Stomach smooth muscle (tissue), 2 donors: ENCODE data around the gene PAFAH1B2.
"Not testable (repeated sequence)": the region's sequence is repeated elsewhere in the genome, so short reads cannot be mapped to it uniquely, and the experiment has no call there.

Experiments
- H3K27ac ChIP-seq: one replicate; pipeline ENCODE4 v1.7.0; 2013; ENCODE audit warnings: mild to moderate bottlenecking, low read length, inconsistent platforms
- H3K27me3 ChIP-seq, 2 donors: one replicate each; pipeline ENCODE4 v1.7.0; 2013; ENCODE audit warnings: low read length in 2 of 2; ENCODE audit not compliant: insufficient read depth in 2 of 2, control insufficient read depth in 1 of 2
- H3K36me3 ChIP-seq, 2 donors: one replicate each; pipeline ENCODE4 v1.7.0; 2013; ENCODE audit warnings: low read length in 2 of 2; ENCODE audit not compliant: control insufficient read depth in 2 of 2, insufficient read depth in 2 of 2
- H3K4me1 ChIP-seq: one replicate; pipeline ENCODE4 v1.7.0; 2013; ENCODE audit warnings: low read length; ENCODE audit not compliant: control insufficient read depth, insufficient read depth
- H3K4me3 ChIP-seq, 2 donors: one replicate each; pipeline ENCODE4 v1.7.0; 2013; ENCODE audit warnings: low read length in 2 of 2
- H3K9ac ChIP-seq, 2 donors: one replicate each; pipeline ENCODE4 v1.7.0; 2013; ENCODE audit warnings: low read length in 2 of 2, mild to moderate bottlenecking in 1 of 2
- H3K9me3 ChIP-seq, 2 donors: one replicate each; pipeline ENCODE4 v1.7.0; 2013; ENCODE audit warnings: low read length in 2 of 2; ENCODE audit not compliant: control insufficient read depth in 2 of 2
- donor health status: healthy.
- donor health status: Pancreatic carcinoma.

PAFAH1B2 gene

DNA sequence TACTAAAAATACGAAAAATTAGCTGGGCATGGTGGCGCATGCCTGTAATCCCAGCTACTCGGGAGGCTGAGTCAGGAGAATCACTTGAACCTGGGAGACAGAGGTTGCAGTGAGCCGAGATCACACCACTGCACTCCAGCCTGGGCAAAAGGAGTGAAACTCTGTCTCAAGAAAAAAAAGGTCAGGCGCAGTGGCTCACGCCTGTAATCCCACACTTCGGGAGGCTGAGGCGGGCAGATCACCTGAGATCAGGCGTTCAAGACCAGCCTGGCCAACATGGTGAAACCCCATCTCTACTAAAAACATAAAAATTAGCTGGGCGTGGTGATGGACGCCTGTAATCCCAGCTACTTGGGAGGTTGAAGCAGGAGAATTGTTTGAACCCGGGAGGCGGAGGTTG, 39.1 kb downstream of the PAFAH1B2 start:
- H3K4me3 ChIP-seq, H3K27me3 ChIP-seq, H3K9me3 ChIP-seq, H3K27ac ChIP-seq, H3K9ac ChIP-seq: not testable (repeated sequence)
- Histone ChIP-seq H3K36me3 (peaks cover 24 to 29% of the 10 kb centered on the region in 2 donors), H3K4me1 (peaks cover 36% of the 10 kb centered on the region)

DNA sequence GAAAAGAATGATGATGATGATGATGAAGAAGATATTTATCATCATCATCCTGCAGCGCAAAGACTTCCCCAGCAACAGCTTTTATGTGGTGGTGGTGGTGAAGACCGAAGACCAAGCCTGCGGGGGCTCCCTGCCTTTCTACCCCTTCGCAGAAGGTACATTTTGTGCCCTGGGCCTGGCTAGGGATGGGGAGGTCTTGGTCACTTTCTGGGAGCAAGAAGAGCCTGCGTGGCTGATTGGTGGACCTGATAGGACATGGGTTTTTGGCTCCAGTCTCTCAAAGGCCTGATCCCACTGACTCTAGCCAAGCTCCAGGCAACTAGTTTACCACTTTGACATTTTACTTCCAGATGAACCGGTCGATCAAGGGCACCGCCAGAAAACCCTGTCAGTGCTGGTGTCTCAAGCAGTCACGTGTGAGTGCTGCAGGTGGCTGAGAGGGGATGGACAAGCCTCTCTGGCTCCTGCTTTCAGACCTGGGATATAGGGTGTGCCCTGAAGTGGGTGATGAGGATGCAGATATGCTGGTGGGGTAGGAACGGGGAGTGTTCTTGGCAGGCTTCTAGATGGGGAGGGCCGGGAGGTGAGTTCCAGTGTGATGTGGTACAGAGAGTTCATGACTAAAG, 39.8 kb downstream of the PAFAH1B2 start:
- no peak overlapping the region for H3K4me3 ChIP-seq
- no peaks in the 10 kb centered on the region for H3K27me3 ChIP-seq
- no peak overlapping the region for H3K9ac ChIP-seq
- H3K9me3 ChIP-seq: no peaks in the 10 kb centered on the region
- peaks cover 31 to 34% of the 10 kb centered on the region in 2 donors for H3K36me3 ChIP-seq
- H3K4me1 ChIP-seq: peaks cover 32% of the 10 kb centered on the region
- H3K27ac ChIP-seq: no peak overlapping the region

DNA sequence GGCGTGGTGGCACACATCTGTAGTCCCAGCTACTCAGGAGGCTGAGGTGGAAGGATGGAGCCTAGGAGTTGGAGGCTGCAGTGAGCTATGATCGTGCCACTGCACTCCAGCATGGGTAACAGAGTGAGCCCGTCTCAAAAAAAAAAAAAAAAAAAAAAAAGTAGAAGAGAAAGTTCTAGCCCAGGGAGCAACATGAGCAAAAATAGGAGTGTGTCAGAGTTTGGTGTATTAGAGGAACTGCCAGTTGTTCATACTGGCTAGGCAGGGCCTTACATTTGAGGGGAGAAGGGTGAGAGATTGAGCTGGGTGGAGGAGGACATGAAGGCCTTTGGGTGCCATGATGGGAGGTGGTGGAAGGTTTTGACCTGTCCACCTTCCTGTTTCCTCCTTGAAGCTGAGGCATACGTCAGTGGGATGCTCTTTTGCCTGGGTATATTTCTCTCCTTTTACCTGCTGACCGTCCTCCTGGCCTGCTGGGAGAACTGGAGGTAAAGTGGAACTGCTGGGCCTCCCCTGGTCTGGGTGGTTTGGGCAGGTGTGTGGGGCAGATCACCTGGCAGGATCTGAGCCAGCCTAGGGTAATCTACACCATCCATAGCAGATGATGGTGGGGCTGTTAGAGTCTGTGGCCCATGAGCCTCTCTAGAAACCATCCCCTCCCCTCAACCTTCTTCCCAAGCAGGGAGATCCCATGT, 41.8 kb downstream of the PAFAH1B2 start:
- Histone ChIP-seq H3K9ac (peak overlapping the region in 1 of 2 donors; percentile 29), H3K27ac (no peak overlapping the region), H3K9me3 (no peaks in the 10 kb centered on the region), H3K4me3 (no peak overlapping the region), H3K4me1 (peaks cover 14% of the 10 kb centered on the region), H3K27me3 (no peaks in the 10 kb centered on the region), H3K36me3 (peaks cover 47 to 50% of the 10 kb centered on the region in 2 donors)

DNA sequence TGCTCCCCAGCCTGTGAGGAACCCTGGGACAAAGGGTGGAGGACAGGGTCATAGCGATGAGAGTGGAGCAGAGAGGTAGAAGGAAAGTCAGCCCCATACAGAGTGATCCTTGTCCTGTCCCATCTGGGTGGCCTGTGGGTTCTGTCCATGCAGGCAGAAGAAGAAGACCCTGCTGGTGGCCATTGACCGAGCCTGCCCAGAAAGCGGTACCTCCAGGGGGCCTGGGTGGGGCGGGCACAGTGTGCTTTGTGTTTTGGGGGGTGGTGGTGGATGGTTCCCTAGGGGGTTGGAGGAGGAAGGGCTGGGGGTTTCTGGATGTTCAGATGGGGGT, 42.3 kb downstream of the PAFAH1B2 start:
- Histone ChIP-seq H3K4me1 (peaks cover 9% of the 10 kb centered on the region), H3K9me3 (no peaks in the 10 kb centered on the region), H3K36me3 (peaks cover 48 to 50% of the 10 kb centered on the region in 2 donors), H3K27me3 (no peaks in the 10 kb centered on the region), H3K27ac (no peak overlapping the region), H3K9ac (peak overlapping the region in 1 of 2 donors; percentile 29), H3K4me3 (no peak overlapping the region)

DNA sequence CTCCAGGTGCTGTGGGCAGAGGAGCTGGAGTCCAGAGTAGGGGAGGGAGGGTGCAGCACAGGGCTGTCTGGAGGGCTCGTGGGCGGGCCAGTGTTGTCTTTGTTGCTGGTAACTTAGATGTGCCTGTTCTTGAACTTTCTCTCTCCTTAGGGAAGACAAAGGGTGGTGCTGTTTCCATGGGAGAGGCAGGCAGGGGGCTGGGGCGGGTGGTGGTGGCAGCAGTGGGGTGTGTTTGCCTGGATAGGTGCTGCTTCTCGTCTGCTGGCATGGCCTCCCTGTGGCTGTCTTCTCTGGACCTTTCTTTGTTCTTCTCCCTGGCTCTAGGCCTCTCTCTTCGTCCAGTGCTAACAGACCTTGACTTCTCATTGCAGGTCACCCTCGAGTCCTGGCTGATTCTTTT, 42.9 kb downstream of the PAFAH1B2 start:
- Histone ChIP-seq H3K27ac (no peak overlapping the region), H3K36me3 (peaks cover 52 to 54% of the 10 kb centered on the region in 2 donors), H3K9ac (no peak overlapping the region), H3K9me3 (no peaks in the 10 kb centered on the region), H3K4me1 (peaks cover 4% of the 10 kb centered on the region), H3K4me3 (no peak overlapping the region), H3K27me3 (no peaks in the 10 kb centered on the region)

DNA sequence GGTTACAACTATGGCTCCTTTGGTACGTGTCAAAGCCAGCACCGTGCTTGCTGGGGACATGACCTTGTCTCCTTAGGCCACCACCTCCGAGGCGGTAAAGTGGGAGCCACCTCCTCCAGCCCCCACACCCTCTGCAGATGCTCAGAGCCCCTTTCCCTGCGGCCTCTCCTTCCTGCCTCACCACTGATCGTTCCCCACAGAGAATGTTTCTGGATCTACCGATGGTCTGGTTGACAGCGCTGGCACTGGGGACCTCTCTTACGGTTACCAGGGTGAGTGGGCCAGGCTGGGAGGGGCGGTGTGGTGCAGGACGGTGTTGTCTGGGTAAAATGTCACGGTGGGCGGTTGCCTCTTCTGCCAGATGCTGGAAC, 43.3 kb downstream of the PAFAH1B2 start:
- H3K27me3 ChIP-seq: no peaks in the 10 kb centered on the region
- H3K27ac ChIP-seq: no peak overlapping the region
- peaks cover 50 to 55% of the 10 kb centered on the region in 2 donors for H3K36me3 ChIP-seq
- H3K9ac ChIP-seq: no peak overlapping the region
- H3K9me3 ChIP-seq: no peaks in the 10 kb centered on the region
- no peak overlapping the region for H3K4me3 ChIP-seq
- peaks cover 4% of the 10 kb centered on the region for H3K4me1 ChIP-seq

DNA sequence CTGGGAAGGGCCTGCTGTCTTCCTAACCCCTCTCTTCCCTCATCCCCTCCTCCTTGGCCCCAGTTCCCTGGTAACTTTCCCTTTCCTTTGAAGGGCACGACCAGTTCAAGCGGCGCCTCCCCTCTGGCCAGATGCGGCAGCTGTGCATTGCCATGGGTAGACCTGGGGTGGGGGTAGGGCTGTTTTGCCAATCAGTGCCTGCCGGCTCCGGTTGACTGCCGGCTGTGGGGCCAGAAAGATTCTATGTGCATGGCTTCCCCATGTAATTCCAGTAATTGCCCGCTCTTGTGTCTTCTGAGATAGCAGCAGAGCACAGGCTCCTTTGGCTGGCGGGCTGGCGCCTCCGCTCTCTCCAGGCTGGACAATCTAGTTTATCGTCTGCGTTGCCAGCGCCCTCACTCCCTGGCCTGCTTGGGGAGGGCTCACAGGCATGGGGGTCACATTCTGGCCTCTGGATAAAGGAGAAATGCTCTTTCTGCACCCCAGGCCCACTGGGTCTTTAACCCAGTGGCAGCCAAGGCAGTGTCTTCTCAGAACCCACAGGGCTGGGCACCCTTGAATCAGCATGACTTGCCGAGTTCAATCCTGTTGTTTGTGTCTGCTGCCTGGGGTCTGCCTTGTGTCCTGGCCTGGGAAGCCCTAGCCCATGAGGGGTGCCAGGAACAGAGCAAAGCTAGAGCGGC, 43.9 kb downstream of the PAFAH1B2 start:
- Histone ChIP-seq H3K9me3 (no peaks in the 10 kb centered on the region), H3K4me1 (peaks cover 4% of the 10 kb centered on the region), H3K27ac (no peak overlapping the region), H3K36me3 (peaks cover 51 to 56% of the 10 kb centered on the region in 2 donors), H3K4me3 (no peak overlapping the region), H3K9ac (no peak overlapping the region), H3K27me3 (no peaks in the 10 kb centered on the region)

DNA sequence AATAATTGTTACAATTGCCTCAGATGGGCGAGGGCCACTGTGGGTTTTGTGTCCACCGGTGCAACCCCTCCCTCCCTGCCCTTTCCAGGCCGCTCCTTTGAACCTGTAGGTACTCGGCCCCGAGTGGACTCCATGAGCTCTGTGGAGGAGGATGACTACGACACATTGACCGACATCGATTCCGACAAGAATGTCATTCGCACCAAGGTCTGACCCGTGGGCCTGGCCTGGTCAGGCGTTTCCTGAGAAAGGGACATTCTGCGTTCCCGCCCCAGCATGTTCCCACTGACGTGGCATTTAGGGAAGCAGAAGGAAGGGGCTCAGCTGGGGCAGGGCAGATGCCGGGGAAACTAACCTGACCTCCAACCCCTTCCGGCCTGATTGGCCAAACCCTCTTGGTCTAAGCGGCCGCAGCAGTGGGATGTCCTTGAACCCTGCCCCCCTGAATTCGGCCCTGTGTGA, 44.6 kb downstream of the PAFAH1B2 start:
- H3K36me3 ChIP-seq: peaks cover 57 to 59% of the 10 kb centered on the region in 2 donors
- H3K9ac ChIP-seq: no peak overlapping the region
- H3K27me3 ChIP-seq: no peaks in the 10 kb centered on the region
- H3K4me1 ChIP-seq: peaks cover 4% of the 10 kb centered on the region
- H3K4me3 ChIP-seq: no peak overlapping the region
- no peaks in the 10 kb centered on the region for H3K9me3 ChIP-seq
- no peak overlapping the region for H3K27ac ChIP-seq

DNA sequence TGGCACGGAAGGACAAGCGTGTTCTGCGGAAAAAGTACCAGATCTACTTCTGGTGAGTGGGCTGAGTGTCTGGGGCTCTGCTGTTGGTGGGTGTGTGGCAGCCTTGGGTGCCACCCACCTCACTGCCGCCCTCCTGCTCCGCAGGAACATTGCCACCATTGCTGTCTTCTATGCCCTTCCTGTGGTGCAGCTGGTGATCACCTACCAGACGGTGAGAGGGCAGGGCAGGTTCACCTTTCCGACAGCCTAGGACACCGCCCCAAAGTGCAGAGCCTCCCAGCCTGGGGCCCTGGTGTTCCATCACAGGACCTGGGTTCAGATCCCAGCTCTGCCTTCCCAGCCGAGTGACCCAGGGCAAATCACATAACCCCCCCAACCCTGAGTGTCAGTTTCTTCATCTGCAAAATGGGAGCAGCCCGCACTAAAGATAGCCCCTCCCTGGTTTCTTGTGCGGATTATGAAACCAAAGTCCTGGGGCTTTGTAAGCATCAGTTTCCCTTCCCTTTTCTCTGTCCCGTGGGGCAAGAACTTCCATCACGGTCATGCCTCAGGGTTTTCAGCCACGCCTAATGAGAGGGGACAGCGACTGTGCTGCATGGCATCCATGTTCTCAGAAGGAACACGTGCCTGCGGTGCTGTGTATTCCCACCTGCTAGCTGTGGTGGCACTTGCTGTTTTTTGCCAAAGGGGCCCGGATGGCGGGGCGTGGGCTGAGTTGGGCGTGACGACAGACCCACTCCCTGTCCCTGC, 45.3 kb downstream of the PAFAH1B2 start:
- Histone ChIP-seq H3K9me3 (no peaks in the 10 kb centered on the region), H3K4me1 (peaks cover 4% of the 10 kb centered on the region), H3K27me3 (no peaks in the 10 kb centered on the region), H3K9ac (no peak overlapping the region), H3K36me3 (peaks cover 54 to 58% of the 10 kb centered on the region in 2 donors), H3K27ac (peak overlapping the region; percentile 11), H3K4me3 (no peak overlapping the region)

DNA sequence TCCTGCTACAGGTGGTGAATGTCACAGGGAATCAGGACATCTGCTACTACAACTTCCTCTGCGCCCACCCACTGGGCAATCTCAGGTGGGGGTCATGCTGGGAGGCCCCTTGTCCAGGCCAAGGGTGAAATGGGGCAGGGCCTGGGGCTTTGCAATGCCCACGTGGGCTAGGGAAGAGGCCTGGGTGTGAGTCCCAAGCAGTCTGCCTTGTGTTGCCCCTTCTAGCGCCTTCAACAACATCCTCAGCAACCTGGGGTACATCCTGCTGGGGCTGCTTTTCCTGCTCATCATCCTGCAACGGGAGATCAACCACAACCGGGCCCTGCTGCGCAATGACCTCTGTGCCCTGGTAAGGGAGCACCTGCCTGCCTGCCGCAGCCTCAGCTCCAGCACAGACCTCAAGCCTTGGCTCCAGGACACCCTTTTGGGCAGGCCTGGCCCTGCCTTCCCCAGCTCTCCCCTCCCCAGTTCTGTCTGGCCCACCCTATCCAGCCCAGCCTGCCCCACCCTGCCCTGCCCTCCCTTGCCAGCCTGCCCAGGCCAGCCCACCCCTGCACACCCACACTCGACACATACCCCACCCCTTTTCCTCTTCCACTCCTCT, 46.0 kb downstream of the PAFAH1B2 start:
- Histone ChIP-seq H3K4me3 (no peak overlapping the region), H3K27ac (peak overlapping the region; percentile 11), H3K36me3 (peaks cover 56 to 58% of the 10 kb centered on the region in 2 donors), H3K4me1 (peaks cover 4% of the 10 kb centered on the region), H3K9ac (no peak overlapping the region), H3K9me3 (no peaks in the 10 kb centered on the region), H3K27me3 (no peaks in the 10 kb centered on the region)
